Dermis microvascular lymphatic vessel endothelial cell (primary cell): Measurements from ENCODE around the gene ELAPOR2. TPM values are rescaled to one million over a fixed set of nuclear protein-coding genes. Genes with fewer than 3 reads are reported as not detected.
"Not testable (repeated sequence)": the region's sequence is repeated elsewhere in the genome, so short reads cannot be mapped to it uniquely, and the experiment has no call there.

ENCODE experiments used
- DNase-seq, 2 donors: peaks; one replicate each; pipeline versions ENCODE4 v3.0.0 to v3.0.0-alpha.2; 2010; ENCODE audit warnings: low read depth in 2 of 2
- total RNA-seq: library from RNA; depleted of rRNA; stranded (reverse); fragments of >200 nt; gene quantifications from 2 replicates; pipeline ENCODE4 v1.2.1, GENCODE V29; 2014

ELAPOR2 gene, protein sequence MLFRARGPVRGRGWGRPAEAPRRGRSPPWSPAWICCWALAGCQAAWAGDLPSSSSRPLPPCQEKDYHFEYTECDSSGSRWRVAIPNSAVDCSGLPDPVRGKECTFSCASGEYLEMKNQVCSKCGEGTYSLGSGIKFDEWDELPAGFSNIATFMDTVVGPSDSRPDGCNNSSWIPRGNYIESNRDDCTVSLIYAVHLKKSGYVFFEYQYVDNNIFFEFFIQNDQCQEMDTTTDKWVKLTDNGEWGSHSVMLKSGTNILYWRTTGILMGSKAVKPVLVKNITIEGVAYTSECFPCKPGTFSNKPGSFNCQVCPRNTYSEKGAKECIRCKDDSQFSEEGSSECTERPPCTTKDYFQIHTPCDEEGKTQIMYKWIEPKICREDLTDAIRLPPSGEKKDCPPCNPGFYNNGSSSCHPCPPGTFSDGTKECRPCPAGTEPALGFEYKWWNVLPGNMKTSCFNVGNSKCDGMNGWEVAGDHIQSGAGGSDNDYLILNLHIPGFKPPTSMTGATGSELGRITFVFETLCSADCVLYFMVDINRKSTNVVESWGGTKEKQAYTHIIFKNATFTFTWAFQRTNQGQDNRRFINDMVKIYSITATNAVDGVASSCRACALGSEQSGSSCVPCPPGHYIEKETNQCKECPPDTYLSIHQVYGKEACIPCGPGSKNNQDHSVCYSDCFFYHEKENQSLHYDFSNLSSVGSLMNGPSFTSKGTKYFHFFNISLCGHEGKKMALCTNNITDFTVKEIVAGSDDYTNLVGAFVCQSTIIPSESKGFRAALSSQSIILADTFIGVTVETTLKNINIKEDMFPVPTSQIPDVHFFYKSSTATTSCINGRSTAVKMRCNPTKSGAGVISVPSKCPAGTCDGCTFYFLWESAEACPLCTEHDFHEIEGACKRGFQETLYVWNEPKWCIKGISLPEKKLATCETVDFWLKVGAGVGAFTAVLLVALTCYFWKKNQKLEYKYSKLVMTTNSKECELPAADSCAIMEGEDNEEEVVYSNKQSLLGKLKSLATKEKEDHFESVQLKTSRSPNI
- total RNA-seq, result 84.7 and 101 TPM in 2 replicates

DNA sequence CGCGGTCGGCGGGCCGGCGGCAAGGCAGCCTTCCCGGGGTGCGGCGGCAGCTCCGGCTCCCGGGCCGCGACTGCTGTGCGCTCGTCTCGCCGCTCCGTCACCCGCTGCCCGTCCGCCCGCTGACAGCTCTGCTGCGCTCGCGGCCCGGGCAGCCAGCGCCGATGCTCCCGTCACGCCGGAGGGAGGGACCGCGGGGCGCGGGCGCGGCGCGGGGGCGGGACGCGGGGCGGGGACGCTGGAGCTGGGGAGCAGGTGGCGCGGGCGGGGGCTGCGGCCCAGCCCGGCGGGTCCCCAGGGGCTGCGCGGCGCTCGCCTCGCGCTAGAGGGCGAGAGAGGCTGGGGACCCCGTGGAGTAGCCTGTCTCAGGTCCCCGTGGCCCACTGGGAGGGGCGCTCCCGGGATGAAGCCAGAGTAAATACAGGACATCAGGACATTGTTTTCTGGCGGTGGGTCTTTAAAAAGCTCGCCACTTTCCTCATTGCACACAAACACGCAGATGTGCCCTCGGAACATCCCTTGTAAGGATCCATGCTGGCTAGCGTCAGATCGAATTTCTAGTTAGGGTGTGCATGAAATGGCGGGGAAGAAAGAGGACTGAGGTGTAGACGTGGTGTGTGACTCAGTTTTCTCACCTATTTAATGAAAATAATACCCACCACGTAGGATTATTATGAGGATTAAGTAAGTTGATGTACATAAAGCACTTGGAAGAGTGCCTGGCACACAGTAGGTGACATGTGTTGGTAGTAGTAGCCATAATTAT is at the start of gene ELAPOR2:
Gene ELAPOR2, minus strand, starts transcription at position 130 of the 763 bp plus-strand sequence. CDS start 141 bp downstream, outside the sequence.
- peak; percentile 40 to 84 for DNase-seq

DNA sequence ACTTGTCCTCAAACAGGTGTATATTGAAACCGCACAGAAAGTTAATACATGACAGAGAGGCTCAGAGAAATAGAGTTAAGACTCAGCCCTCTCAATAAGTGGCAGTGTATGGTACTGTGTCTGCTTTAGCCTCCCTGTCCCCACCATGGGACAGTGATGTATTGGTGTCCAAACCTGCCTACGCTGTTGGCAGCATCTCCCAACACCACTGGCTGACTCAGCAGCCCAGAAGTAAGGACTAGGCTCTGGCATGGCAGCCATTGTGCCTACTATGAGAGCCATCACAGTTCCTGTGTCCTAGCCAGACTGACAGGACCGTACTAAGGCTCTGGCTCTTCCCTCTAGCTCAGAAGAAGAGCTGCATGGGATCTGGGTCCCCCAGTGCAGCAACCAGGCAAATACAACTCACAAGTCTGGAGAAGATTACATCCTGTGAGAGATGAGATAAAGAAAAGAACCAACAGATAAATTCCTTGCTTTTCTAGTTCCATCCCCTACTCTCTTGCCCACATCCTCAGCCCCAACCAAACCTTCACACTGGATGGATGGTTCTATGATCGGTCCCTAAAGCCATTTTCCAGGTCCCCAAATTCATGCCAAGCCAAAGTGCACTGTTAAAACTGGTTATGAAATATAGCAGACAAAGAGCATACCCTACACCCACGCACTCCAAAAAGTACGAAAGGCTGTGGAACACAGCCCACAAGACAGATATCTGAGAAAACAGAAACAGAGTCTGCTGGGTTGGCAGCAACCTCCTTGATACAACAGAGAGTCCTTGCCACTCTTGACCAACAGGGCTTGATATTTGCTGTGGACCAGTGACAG is 48.7 kb upstream of the ELAPOR2 start:
- no peak for DNase-seq

DNA sequence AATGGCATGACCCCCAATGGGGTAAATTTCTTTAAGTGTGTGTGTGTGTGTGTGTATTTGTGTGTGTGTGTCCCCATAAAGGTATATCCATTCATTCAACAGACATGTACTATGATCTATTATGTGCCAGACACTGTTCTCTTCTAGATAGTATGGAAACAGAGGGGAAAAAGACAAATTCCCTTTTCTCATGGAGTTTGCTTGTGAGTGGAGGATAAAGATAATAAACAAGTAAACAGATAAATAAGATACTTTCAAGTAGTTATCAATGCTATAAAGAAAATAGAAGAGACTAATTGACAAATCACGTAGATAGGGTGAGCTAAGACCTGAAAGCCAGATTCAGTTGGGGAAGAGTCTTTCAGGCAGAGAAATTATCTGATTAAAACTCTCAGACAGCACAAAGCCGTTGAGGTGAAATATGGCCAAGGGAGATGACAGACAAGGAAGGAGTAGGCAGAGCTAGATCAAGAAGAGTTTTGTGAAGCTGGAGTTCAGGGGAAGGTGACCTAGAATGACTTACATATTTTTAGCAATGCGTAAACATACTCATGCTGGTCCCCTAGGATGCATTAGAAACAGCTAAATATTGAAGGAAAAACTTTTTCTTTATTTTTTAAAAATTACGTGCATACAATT is 47.6 kb upstream of the ELAPOR2 start:
- no peak for DNase-seq

DNA sequence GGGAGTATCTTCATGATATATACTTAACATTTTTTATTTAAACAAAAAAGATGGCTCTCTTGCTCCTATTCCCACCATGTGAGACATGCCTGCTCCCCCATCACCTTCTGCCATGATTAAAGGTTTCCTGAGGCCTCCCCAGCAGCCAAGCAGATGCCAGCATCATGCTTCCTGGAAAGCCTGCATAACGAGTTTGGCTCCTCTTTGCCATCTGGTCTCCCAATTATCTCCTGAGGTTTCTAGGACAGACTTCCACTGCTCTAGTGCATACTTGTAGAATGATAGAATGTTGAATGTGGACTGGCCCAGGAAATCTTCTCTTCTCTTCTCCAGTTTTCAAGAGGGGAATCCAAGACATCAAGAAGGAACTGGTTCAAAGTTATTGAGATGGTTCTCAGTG is 45.9 kb upstream of the ELAPOR2 start:
- no peak for DNase-seq

DNA sequence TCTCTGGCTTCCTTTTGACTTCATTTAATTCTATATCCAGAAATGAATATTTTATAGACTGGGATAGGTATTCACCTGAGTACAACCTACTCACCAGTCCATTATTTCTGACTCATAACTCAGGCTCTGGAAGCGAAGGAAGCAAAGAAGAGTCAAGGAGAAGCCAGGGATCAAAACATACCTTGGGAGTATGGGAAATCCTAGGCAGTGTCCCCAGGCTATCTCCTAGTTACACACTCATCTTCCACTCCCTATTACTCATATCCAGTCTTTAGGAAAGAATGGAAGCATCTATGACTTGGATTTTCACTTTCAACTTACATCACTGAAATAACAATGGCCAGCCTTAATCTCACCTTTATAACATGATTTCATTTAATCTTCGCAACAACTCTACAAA is 40.9 kb upstream of the ELAPOR2 start:
- DNase-seq, result no peak

DNA sequence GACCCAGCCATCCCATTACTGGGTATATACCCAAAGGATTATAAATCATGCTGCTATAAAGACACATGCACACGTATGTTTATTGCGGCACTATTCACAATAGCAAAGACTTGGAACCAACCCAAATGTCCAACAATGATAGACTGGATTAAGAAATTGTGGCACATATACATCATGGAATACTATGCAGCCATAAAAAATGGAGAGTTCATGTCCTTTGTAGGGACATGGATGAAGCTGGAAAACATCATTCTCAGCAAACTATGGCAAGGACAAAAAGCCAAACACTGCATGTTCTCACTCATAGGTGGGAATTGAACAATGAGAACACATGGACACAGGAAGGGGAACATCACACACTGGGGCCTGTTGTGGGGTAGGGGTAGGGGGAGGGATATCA is 37.9 kb upstream of the ELAPOR2 start:
- DNase-seq, result not testable (repeated sequence)

DNA sequence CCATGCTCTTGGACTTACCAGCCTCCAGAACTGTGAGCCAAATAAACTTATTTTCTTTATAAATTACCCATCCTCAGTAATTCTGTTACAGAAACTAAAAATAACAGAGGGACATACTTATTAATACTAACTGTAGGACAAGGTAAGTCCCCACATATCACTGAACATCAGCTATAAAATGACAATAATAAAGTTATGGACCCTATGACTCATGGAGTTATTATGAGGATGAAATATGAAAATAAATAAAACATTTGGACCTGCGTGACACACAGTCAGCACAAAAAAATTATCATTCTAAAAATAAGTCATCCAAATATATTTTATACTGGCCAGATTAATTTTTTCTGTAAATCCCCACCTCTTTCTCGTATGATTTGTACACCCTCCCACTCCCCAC is 34.9 kb upstream of the ELAPOR2 start:
- no peak for DNase-seq

DNA sequence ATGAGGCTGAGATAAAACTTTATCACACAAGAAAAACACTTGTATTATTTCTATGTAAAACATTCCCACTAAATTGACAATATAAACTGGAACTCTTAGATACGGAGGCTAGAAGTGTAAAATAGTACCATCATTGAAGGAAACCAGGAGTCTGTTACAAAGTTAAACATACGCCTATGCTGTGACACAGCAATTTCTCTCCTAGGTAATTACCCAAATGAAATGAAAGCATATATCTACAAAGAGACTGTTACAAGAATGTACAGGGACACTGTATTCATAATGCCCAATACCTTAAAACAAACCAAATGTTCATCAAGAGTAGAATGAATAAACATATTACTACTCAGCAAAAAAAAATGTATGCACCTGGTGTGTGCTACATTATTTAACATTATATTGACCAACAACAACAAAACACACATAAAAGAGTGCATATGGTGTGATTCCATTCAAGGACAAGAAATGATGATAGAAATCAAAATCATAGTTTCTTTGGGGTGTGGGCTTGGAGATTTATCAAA is 33.2 kb upstream of the ELAPOR2 start:
- no peak for DNase-seq

DNA sequence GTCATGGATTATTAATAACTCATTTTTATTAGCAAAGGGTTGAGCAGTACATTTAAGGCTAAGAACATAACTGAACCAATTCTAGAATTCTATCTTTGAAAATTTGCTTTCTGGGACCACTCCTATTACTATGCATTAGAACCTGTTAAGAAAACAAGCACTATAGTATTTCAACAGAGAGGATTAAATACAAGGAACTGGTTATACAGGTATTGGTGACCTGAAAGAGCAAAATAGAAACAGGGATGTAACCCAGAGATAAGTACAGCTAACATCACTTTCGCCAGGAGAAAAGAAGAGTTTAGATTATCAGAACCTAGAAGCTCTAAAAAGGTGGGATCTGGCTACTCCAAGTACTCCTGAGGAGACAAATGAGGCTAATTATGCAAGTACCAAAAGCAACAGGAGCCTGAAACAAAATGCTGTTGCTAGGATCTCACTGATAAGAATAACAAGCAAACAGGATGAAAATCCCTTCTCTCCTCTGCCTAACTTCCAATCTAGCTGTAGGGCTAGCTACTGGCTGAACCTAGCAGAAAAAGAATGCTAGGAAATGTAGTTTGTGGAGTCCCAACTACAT is 32.1 kb upstream of the ELAPOR2 start:
- DNase-seq, result no peak

DNA sequence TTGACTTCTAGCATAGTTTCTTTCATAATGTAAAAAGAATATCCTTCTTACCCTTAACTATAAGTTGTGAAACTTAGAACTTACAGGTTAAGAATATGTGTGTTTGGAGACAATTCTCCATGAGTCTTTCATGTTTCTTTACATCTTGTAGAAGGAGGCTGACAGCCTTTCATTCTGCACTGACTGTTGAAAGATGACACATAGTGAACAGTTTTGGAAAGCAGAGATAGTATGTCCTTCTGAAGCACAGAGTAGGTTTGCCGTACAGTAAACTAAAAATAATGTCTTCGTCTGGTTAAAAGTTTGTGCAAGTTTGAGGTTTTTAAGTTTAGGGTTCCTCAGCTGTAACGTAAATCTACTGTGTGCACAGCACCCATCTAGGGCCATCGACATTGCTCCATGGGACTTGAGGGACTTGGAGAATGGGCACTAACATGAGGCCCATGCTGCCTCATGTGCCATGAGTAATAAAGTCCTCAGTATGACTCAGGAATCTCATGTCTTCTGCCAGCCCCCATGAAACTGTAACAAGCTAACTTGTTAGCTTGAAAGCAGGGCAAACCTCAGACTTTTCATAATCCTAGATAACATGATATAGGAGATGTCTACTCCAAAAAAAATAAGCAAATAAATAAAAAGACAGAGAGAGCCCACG is 24.5 kb upstream of the ELAPOR2 start:
- no peak for DNase-seq

DNA sequence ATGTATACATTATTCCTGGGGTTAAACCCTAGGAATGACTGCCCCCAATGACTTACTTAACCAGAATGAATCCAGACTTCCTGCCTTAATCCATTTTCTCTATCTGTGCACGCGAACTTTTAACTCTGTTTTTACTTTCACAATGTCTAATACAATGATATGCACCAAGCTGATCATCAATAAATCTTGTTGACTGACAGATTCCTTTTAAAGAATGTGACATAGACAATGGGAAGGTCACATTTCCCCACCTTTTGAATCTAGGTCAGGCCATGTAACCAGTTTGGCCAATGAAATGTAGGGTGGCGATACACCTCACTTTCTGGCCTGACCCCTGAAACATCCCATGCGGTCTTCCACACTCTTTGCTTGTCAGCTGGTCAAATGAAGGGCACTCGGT is 23.2 kb upstream of the ELAPOR2 start:
- no peak for DNase-seq

DNA sequence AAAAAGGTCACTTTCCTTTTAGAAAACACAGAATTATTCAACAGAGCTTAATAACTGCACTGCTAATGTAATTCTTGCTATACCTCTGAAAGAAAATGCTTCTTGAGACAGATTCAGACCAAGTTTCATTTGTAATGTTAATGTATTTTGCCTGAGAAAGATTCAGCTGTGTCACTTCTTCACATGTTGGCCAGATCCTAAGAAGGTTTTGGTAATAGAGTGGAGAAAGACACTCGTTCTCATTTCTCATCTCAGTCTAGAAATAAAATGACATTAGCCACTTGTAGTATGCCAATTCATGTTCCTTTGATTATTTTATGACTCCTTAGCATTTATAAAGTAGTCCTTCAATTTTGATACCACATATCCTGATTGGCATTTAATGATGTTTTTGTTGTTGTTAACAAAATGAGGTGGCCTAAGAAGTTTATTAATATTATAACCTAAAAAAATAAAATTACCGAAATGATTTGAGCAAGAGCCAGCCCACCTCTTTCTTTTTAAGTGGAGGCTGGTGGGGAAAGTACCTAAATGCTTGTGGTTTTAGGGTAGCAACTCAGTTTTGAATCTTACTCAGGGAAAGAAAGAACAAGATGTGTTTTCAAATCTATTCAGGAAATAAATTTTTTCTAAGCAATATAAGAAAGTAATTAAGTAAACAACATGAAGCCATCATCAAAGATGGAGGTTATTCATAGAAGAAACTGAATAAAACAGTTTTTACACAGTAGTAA is 16.4 kb upstream of the ELAPOR2 start:
- no peak for DNase-seq

DNA sequence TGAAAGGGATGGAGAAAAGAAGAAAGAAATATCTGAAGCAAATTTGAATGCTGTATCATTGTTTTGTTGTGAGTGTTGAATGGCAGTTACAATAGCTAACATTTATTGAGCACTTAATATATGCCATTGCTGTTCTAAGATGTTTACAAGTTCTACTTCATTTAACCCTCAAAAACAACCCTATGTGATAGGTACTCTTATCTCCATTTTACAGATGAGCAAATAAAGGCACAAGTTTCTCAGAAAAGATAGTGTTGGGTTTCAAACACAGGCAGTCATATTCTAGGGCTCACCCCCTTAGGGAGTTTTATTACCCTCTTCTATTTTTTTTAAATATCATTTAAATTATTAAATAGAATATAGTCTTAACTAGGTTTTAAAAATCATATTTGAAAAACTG is 8.3 kb upstream of the ELAPOR2 start:
- no peak for DNase-seq

DNA sequence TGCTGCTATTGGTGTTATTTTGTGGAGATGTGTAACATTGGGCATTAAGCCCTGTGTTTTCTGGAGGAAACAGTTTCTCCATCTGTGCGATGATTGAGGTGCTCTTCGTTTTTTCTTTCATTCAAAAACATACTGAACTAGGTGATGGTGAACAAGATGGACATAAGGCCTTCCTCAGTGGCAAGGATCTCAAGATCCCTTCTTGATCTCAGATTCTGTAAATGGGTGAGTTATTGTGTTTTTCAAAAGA is 759 bp upstream of the ELAPOR2 start:
- no peak for DNase-seq

DNA sequence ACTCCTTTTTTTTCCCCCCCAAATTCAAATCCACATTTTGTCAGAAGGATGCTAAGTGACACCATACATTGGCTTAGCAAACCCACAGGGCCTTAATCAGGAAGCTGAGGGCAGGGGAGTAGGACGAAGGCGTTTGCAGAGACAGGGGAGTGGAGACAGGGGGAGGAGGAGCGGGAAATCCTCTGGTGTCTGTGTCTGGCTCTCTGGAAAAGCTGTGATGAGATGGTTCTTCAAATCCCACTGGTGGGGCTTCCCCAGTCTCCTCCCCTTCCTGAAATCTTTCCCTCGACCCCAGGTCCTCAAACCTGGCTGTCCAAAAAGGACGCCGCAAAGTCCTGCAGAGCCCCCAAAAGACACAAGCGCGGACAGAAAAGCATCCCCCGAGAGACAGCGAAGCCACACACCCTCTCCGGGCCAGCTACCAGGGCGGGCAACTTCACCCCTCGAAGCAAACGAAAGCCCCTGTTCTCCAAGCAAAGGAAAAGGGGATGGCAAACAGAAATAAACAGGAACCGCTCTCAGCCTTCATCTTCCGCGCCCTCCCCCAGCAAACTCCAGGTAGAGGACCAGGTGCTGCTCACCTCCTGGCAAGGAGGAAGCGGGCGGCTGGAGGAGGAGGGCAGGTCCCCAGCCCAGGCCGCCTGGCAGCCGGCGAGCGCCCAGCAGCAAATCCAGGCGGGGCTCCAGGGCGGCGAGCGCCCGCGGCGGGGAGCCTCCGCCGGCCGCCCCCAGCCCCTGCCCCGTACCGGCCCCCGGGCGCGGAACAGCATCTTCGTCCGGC is 520 bp downstream of the ELAPOR2 start:
- peak in 1 of 2 donors; percentile 67 for DNase-seq

DNA sequence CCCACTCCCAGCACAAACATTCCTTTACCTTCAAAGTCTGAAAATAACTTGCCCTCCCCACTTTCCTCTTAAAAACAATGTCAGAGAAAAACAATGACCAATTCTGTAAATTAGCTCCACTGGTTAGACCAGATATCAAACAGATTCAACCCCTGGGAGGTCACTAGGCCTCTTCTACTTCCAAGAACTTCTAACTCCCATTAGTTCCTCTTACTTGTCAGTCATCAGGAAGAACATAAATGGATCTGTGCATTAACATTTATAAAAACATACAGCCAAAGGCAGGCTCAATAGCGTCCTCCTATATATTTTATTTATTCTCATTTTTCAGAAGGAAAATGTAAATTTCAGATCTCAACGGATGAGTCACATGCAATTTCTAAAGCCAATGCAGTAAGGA is 2.2 kb downstream of the ELAPOR2 start:
- DNase-seq, result peak in 1 of 2 donors; percentile 45

DNA sequence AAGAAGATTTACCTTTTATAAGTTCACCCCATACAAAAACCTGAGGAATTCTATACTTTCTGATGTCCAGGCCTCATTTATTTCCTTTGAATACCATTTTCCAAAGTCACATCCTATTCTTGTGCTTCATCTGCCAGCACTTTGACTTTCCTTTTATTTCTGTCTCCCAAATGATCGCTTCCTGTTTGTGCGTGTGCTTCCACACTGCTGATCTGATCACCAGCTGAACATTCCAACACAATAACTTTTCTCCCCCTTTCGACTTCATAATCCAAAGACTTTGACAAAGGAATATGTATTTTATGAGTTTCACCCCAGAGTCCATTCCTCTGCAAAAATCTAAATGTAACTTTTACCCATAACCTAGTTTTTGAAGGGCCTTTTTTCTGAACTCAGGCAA is 3.1 kb downstream of the ELAPOR2 start:
- peak; percentile 45 to 81 for DNase-seq

DNA sequence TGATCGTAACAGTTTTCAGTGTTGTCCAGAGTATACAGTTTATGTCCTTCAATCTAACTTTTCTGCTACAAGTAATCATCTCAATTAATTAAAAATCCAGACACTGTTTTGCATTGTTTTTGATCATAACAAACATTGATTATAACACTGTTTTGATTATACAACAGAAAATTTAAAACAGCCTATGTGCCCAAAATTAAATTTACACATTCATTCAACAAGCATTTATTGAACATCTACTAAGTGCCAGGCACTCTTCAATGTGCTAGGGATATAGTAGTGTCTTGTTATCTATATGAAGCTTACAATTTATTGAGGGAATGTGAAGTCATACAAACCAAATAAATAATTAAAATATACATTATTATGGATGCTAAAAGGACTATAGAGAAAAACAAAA is 10.6 kb downstream of the ELAPOR2 start:
- DNase-seq, result no peak
